GM21367 (cell line): Measurements from ENCODE around the gene ATF5.

Source experiments
- ATAC-seq: cut with Tn5 transposase; IDR thresholded peaks from one replicate; pipeline ENCODE4 v1.9.1; 2021; ENCODE audit not compliant: unreplicated experiment

The ATF5 gene, protein sequence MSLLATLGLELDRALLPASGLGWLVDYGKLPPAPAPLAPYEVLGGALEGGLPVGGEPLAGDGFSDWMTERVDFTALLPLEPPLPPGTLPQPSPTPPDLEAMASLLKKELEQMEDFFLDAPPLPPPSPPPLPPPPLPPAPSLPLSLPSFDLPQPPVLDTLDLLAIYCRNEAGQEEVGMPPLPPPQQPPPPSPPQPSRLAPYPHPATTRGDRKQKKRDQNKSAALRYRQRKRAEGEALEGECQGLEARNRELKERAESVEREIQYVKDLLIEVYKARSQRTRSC

DNA sequence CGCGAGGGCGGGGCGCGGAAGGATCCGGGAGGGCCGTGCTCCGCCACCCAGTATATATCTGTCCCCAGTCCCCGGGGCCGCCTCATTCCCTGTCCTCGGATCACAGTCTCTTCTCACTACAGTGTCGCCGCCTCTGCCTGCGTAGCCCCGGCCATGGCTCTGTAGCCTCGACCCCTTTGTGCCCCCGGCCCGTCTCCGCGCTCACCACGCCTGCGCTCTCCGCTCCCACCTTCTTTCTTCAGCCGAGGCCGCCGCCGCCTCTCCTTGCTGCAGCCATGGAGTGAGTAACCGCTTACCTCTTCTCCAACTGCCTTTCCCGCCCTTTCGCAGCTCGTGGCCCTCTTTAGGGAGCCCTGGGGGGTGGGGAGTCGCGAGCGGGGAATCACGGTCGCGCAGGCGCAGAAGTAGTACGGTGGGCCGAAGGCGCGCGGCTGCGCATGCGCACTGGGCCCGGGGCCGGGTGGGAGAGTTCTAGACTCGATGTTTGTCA, at the start of gene ATF5, which contains the start of gene NUP62:
Gene ATF5, plus strand, starts transcription at position 85 of the 490 bp plus-strand sequence. CDS start 1,646 bp downstream, outside the sequence.
Gene NUP62, minus strand, starts transcription at position 384 of the 490 bp plus-strand sequence. CDS start 19,697 bp downstream, outside the sequence.
- ATAC-seq = peak; percentile 31

DNA sequence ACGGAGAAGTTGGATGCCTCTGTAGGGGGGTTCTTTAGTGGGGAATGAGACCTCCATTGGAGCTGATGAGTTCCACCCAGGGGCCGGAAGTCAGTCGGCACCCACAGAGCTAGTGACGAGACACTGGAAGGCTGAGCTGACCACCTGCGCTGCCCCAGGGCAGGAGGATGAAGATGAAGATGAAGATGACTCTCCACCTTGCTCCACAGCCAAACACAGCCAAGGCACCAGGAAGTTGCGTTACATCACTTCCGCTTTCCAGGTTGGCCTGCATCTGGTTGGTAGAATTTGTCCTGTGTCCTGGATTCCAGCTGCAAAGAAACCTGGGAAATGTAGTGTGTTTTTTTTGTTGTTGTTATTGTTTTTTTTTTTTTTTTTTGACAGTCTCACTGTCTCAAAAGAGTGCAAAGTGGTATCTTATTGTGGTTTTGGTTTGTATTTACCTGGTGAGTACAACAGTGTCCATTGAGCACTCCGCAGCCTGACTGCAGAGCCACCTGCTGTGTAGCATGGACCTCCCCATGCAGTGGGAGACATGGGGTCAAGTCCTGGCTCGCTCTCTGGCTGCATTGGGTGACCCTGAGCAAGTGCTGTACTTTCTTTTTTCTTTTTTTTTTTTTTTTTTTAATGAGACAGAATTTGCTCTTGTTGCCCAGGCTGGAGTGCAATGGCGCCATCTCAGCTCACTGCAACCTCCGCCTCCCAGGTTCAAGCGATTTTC, 49.6 kb upstream of the ATF5 start:
- ATAC-seq = no peak

DNA sequence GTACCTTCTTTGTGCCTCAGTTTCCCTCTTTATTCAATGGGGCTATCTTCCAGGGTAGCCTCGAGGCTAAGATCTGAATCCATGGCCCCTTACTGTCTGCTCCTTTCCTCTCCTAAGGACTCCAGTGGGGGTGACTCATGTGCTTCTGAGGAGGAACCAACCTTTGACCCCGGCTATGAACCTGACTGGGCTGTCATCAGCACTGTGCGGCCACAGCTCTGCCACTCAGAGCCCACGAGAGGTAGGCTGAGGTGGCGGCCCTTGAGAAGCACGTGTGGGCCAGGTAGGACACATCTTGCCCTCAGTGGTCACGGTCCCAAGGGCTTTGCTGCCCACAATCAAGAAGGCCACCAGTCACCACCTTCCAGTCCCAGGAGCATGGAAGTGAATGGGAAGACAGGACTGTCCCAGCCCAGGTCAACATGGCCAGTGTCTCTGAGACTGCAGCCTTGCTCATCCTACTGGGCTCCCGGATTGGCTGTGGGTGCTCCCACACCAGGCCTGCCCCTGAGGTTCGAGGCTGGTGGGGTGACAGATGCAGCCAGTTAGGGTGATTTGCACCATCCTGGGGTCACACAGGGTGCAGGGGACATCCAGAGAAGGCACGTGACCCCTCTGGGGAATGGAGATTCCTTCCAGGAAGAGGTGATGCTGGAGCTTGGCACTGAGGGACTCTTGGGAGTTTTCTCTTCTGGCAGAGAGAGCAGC, 48.7 kb upstream of the ATF5 start:
- no peak for ATAC-seq

DNA sequence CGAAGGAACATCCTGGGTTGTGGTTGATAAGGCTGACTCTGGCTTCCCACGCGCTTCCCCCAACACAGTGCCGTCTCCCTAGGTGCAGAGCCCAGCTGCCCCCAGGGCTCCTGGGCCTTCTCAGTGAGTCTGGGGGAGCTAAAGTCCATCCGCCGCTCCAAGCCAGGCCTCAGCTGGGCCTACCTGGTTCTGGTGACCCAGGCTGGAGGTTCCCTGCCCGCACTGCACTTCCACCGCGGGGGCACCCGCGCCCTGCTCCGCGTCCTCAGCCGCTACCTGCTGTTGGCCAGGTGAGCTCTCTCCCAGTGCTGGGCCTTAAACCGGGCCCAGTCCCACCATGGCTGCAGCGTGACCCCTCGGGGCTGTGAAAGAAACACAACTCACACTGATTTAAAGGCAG, 47.8 kb upstream of the ATF5 start:
- ATAC-seq = no peak

DNA sequence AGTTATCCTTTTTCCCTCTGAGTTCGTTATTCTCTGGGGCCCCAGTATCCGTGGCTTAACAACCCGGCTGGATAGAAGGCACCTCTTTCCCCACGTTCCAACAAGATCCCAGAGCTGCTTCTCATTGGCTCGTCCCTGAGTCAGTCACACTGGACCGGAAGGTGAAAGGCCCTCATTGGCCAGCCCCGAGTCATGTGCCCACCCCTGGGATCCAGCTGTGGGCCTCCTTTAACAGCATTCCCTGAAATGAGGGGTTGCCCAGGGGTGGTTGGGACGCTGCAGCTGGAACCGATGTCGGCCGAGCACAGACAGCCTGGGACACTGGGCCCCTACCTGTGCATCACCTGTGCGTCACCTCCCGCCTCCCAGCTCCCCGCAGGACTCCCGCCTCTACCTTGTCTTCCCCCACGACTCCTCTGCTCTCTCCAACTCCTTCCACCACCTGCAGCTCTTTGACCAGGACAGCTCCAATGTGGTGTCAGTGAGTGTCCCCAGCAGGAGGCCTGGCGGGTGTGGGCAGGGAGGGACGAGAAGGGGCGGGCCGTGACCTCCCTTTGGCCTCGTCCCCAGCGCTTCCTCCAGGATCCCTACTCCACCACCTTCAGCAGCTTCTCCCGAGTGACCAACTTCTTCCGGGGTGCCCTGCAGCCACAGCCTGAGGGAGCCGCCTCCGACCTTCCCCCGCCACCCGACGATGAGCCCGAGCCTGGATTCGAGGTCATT, 47.2 kb upstream of the ATF5 start:
- no peak for ATAC-seq

DNA sequence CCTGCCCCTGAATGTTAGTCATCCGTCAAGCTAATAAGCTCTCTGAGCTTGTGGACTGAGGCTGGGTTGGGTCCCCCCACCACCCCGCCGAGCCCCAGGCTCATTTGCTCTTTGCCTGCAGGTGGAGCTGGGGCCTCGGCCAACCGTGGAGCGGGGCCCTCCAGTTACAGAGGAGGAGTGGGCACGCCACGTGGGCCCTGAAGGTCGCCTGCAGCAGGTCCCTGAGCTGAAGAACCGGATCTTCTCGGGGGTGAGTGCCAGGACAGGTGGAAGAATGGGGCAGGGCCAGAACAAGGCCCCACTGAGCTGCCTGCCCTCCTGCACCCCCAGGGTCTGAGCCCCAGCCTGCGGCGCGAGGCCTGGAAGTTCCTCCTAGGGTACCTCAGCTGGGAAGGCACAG, 46.4 kb upstream of the ATF5 start:
- no peak for ATAC-seq

DNA sequence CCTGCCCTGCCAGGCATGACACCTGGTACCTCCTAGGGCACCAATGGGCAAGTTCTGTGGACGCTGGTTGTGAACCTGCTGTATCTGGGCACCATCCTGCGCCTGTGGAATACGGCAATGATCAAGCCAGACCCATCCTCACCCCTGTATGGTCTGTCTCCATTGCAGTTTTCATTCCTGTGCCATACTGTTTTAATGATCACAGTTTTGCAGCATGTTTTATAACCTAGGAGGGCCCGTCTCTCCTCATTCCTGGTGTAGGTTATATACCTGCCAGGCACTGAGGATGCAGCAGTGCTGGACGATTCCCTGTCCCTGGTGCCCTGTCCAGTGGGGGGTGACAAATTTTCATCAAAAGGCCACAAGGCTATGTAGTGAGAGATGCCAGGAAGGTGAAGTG, 45.9 kb upstream of the ATF5 start:
- no peak for ATAC-seq

DNA sequence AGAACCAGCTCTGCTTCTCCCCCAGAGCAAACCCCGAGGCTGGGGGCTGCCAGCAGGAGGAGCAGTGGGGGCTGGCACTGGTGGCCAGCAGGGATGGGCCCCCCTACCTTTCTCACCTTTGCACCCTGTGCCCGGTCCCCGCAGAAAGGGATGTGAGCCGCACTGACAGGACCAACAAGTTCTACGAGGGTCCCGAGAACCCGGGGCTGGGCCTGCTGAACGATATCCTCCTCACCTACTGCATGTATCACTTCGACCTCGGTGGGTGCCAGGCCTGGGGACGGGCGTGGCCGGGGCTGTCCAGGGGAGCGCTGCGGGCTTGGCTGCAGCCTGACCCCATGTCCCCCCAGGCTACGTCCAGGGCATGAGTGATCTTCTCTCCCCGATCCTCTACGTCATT, 44.9 kb upstream of the ATF5 start:
- ATAC-seq = no peak

DNA sequence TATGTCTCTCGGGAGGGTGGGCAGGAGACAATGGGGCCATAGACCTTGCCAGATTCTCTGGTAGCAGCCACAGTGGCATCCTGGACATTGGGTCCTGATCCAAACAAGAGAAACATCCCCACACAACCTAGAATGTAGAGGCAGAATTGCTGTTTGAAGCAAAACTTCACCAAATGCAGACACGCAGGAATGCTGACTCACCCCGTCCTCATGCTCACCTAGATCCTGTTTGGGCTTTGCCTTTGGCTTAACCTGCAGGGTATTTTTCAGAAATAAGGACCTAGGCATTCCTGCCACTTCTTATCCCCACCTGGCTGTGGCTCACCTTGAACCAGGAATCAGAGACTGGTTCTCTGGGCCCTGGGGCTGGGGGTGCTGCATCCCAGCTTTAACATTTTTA, 44.2 kb upstream of the ATF5 start:
- no peak for ATAC-seq

DNA sequence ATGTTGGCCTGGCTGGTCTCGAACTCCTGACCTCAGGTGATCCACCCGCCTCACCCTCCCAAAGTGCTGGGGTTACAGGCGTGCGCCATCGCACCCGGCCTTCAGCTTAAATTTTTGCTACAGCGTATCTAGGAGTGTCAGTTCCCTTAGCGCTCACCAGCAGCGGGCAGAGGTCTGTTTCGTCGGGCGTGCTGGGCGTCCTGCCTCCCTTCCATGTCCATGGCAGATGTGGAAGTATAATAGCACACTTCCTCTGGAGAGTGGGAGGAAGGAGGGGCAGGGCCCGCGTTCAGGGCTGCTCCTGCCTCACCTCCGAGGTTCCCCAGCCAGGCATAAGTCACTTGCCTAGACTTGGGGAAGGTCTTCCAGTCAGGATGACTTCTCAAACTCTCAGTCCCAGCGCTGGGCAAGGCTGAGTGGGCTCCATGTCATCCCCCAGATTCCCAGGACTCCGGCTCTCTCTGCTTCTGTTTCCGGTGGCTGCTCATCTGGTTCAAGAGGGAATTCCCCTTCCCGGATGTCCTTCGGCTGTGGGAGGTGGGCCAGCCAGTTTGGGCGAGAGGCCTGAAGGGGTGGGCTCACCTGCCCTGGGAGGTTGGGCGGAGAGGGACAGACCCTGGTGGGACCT, 41.9 kb upstream of the ATF5 start:
- ATAC-seq = no peak

DNA sequence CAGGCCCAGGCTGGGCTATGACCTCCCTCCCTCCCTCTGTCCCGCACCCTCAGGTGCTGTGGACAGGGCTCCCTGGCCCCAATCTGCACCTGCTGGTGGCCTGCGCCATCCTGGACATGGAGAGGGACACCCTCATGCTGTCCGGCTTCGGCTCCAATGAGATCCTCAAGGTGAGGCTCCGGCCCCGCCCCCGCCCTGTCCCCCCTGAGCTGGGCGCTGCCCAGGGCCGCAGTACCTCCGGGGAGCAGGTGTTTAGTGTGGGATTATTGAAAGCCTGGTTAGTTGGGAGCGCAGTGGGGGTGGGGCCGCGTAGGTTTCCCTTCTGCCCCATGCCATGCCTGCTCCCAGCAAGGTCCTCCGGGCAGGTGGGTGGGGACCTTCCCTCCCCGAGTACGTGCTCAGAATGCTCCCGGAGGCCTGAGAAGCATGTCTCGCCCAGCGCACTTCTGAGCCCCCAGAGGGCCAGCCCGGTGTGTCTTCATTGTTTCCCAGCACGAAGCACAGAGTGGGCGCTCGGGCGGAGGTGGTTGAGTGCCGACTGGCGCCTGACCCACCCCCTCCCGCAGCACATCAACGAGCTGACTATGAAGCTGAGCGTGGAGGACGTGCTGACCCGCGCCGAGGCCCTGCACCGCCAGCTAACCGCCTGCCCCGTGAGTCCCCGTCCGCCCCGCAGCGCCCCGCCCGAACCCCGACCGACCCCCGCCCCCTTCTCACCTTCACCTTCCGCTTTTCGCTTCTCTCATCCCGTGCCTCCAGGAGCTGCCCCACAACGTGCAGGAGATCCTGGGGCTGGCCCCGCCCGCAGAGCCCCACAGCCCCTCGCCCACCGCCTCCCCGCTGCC, 41.1 kb upstream of the ATF5 start:
- ATAC-seq = no peak

DNA sequence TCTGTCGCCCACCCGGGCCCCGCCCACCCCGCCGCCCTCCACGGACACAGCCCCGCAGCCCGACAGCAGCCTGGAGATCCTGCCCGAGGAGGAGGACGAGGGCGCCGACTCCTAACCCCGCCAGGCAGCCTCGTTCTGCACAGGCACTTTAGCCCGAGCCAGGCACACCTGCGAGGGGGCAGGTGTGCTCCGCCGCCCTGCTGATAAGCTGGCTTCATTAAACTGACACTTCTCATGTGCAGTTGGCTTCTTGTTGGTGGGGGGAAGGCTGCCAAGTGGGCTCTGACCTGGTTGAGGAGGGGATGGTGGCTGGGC, 40.5 kb upstream of the ATF5 start:
- ATAC-seq = no peak

DNA sequence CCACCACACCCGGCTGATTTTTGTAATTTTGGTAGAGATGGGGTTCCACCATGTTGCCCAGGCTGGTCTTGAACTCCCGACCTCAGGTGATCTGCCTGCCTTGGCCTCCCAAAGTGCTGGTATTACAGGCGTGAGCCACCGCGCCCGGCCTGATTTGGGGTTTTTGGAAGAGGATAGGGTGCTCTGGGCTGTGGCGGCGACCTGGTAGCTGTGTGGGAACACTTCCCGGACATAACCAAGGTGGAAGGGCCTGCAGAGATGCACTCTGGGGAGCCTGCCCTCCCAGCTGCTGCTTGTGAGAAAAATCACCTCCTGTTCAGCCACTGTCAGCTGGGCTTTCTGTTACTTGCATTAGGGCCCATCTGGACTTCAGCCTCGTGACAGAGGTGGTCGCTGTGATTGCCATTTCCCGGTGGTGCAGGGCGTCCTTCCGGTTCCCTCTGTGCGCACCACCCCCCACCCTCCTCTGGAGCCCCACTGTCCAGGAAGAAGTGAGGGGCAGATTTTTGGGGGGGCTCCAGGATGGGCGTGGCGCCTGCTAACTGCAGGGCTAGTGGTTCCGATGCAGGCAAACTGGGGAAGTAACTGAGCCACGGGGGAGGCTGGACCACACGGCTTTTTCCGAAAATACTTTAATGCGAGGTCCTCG, 39.8 kb upstream of the ATF5 start:
- ATAC-seq = no peak

DNA sequence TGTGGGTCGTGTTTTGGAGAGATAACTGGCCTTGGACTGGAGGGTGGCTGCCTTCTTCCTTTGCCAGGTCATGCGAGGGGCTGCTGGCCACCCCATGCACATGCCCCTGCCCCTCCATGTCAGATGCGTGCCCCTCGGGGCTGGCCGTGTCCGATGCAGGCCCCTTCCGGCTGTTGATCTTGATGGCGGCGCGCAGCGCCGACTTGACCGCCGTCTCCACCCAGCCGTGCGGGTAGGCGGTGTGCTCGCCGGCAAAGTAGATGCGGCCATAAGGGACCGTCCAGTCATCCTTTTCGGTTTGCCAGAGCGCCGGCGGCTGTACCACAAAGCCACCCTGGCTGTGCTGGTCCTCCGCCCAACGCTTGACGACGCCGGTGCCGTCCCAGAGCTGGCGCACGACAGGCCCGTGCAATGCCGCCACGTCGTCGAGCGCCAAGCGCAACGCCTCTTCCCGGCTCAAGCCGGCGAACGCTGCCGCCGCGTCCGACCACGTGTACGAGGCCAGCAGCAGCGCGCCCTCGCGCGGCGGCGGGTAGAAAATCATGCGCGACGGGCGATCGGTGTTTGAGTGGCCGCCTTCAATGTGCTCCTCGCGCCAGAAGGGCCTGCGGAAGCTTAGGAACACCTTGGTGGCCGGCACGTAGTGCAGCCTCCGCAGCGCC, 39.2 kb upstream of the ATF5 start:
- no peak for ATAC-seq

DNA sequence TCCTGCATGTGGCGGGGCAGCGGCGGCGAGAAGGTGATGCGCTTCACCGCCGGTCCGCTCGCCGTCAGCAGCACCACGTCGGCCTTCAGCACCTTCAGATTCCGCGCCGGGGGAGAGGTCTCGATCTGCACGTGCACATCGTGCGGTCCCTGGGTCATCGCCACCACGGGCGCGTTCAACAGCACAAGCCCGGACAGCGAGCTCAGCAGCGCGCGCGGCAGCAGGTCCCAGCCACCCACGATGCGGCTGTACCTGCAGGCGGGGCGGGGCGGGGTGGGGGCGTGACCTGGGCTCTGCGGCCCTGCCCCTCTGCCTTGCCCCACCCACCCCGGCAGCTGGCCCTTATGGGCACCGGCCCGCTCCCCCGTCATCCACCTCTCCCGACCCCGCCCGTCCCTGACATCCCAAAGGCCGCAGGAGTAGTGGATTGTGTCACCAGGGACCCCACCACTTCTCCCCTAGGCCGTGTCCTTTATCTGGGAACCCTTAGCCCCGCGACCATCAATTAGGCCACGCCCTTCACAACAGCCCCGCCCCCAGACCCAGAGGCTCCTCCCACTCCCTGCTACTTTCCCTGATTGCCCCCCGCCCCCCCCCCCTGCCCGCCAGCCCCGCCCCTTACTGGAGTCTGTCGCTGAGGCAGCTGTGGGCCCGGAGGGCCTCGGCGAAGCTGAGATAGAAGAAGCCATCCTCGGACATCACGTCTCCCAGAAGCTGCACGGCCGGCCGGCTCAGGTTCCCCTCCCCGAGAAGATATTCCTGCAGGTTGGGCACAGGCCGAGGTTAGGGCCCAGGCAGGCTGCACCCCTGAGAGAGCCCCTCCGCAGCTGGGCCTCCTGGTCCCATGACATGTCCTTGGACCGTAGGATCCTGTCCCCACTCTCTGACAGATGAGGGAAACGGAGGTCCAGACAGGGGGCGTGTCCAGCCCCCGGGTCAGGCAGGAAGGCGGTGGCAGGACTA, 38.4 kb upstream of the ATF5 start:
- ATAC-seq = no peak

DNA sequence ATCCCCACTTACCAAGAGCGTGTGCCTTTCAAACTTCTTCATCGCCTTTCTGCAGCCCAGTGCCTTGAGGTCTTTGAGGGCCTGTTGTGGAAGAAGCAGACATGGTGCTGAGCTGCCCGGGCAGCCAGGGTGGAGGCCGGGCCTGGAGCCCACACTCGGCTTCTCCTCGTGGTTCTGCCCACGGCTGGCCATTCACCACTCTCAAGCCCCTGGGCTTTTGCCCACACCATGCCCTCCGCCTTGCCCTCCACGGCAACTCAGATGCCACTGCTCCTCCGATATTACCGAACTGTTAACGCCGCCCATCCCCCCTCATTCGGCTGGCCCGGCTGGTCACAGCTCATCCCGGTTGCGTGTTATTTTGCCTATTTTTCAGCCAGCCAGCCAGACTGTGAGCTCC, 37.6 kb upstream of the ATF5 start:
- ATAC-seq = no peak

DNA sequence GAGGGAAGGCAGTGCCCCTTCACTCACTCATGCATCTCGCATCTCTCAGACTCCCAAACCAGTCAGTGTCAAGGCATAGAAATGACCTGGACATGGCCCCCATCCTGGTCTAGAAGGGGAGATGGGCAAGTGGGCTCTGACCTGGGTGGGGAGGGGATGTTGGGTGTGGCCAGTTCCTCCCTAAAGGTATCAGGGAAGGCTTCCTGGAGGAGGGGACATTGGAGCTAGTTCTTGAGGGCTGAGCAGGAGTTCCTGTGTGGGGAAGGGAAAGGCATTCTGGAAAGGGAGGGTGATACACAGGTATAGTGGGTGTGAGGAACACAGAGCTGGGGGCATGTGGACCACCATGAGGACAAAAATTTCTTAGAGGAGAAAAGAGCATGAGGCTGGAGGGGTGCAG, 36.3 kb upstream of the ATF5 start:
- no peak for ATAC-seq
